RWPE2 (cell line): ENCODE measurements around the gene BEST2.

ENCODE experiments used
- ATAC-seq: fragments of 200-7000 bp; cut with Tn5 transposase; 3 replicates; pipeline ENCODE4 v1.9.1; 2021; ENCODE audit warnings: low read depth
- DNase-seq: peaks from one replicate; pipeline ENCODE4 v3.0.0-alpha.2; 2020; ENCODE audit warnings: low spot score
- H3K27ac ChIP-seq: fragments of 450-650 bp; 2 replicates; pipeline ENCODE4 v1.5.1; 2017; ENCODE audit warnings: mild to moderate bottlenecking; ENCODE audit not compliant: poor library complexity, severe bottlenecking
- H3K27me3 ChIP-seq: fragments of 250-450 bp; sonication (Bioruptor Pico); 2 replicates; pipeline ENCODE4 v1.5.1; 2021; ENCODE audit warnings: mild to moderate bottlenecking, moderate library complexity; ENCODE audit not compliant: insufficient read depth, poor library complexity, severe bottlenecking
- H3K36me3 ChIP-seq: fragments of 250-450 bp; sonication (Bioruptor Pico); 2 replicates; pipeline ENCODE4 v1.5.1; 2020; ENCODE audit warnings: low read depth, mild to moderate bottlenecking, moderate library complexity
- H3K4me1 ChIP-seq: fragments of 250-450 bp; sonication (Bioruptor Pico); 2 replicates; pipeline ENCODE4 v1.5.1; 2021; ENCODE audit warnings: mild to moderate bottlenecking, moderate library complexity; ENCODE audit not compliant: insufficient read depth, poor library complexity, severe bottlenecking
- H3K4me3 ChIP-seq: fragments of 250-450 bp; sonication (Bioruptor Pico); 2 replicates; pipeline ENCODE4 v1.5.1; 2021; ENCODE audit warnings: mild to moderate bottlenecking, moderate library complexity; ENCODE audit not compliant: severe bottlenecking
- H3K9me3 ChIP-seq: fragments of 250-450 bp; sonication (Bioruptor Pico); 2 replicates; pipeline ENCODE4 v1.5.1; 2021; ENCODE audit warnings: mild to moderate bottlenecking, moderate library complexity; ENCODE audit not compliant: severe bottlenecking
- CTCF ChIP-seq: fragments of 450-650 bp; IDR thresholded peaks from one replicate; pipeline ENCODE4 v1.5.1; 2017; ENCODE audit warnings: mild to moderate bottlenecking, moderate library complexity; ENCODE audit not compliant: poor library complexity, severe bottlenecking

Gene BEST2

GRCh38 chr19:12782424-12783290 is 31.1 kb downstream of the BEST2 start:
- H3K36me3 ChIP-seq, result no peaks in the 10 kb centered on the region
- H3K4me1 ChIP-seq, result peaks cover 46% of the 10 kb centered on the region
- DNase-seq (no peak), ATAC-seq (peak; percentile 17; the same call in 2 of the 3 replicates)
- no peaks in the 10 kb centered on the region for H3K9me3 ChIP-seq
- H3K27ac ChIP-seq, result peak overlapping the region; percentile 99
- no peak for TF ChIP-seq CTCF
- H3K4me3 ChIP-seq, result peak overlapping the region; percentile 30
- H3K27me3 ChIP-seq, result no peaks in the 10 kb centered on the region

- DNase-seq, result no peak
These were observed 31.8 kb downstream of the BEST2 start for GRCh38 chr19:12783291-12783848.

GRCh38 chr19:12783849-12784393 is 32.3 kb downstream of the BEST2 start:
- Histone ChIP-seq H3K36me3 (no peaks in the 10 kb centered on the region), H3K27me3 (no peaks in the 10 kb centered on the region), H3K27ac (peak overlapping the region; percentile 99), H3K4me1 (peaks cover 54% of the 10 kb centered on the region), H3K4me3 (no peak overlapping the region), H3K9me3 (no peaks in the 10 kb centered on the region)
- ATAC-seq (peak; percentile 63; the same call in 2 of the 3 replicates), DNase-seq (peak; percentile 94)
- TF ChIP-seq CTCF, result no peak

More at GRCh38 chr19:12783291-12783848, 31.8 kb downstream of the BEST2 start:
- ATAC-seq, result no peak; the same call in 2 of the 3 replicates
- Histone ChIP-seq H3K27ac (peak overlapping the region; percentile 99), H3K9me3 (no peaks in the 10 kb centered on the region), H3K4me3 (peak overlapping the region; percentile 30), H3K4me1 (peaks cover 50% of the 10 kb centered on the region), H3K27me3 (no peaks in the 10 kb centered on the region), H3K36me3 (no peaks in the 10 kb centered on the region)
- no peak for TF ChIP-seq CTCF

GRCh38 chr19:12784394-12784870 is 32.8 kb downstream of the BEST2 start:
- Histone ChIP-seq H3K4me3 (no peak overlapping the region), H3K27me3 (no peaks in the 10 kb centered on the region), H3K27ac (peak overlapping the region; percentile 99), H3K4me1 (peaks cover 53% of the 10 kb centered on the region), H3K36me3 (no peaks in the 10 kb centered on the region), H3K9me3 (no peaks in the 10 kb centered on the region)
- no peak; the same call in 2 of the 3 replicates for ATAC-seq
- DNase-seq, result no peak
- no peak for TF ChIP-seq CTCF
